Thymus (tissue), 11 donors: ENCODE results near the gene PPP1R2. TPM values are rescaled to one million over a fixed set of nuclear protein-coding genes. Genes with fewer than 3 reads are reported as not detected.
"Not testable (repeated sequence)": the region's sequence is repeated elsewhere in the genome, so short reads cannot be mapped to it uniquely, and the experiment has no call there.

Experiments used
- DNase-seq, 9 donors: peaks; one replicate each; pipeline ENCODE4 v3.0.0-alpha.2; 2013; ENCODE audit warnings: low spot score in 9 of 9, low read depth in 6 of 9, missing footprints in 1 of 9
- H3K27ac ChIP-seq, 2 donors: one replicate each; pipeline ENCODE4 v1.5.1; 2013; ENCODE audit warnings: control low read depth in 1 of 2, low read depth in 1 of 2, low read length in 1 of 2, mild to moderate bottlenecking in 1 of 2, moderate library complexity in 1 of 2
- H3K27me3 ChIP-seq, 2 donors: one replicate each; pipeline ENCODE4 v1.5.1; 2013; ENCODE audit warnings: low read length in 1 of 2; ENCODE audit not compliant: control insufficient read depth in 2 of 2, insufficient read depth in 1 of 2
- H3K36me3 ChIP-seq, 2 donors: one replicate each; pipeline ENCODE4 v1.5.1; 2013; ENCODE audit warnings: low read length in 1 of 2, mild to moderate bottlenecking in 1 of 2, moderate library complexity in 1 of 2; ENCODE audit not compliant: control insufficient read depth in 2 of 2, insufficient read depth in 2 of 2
- H3K4me1 ChIP-seq, 2 donors: one replicate each; pipeline ENCODE4 v1.5.1; 2013; ENCODE audit warnings: low read length in 2 of 2; ENCODE audit not compliant: control insufficient read depth in 2 of 2, insufficient read depth in 2 of 2
- H3K4me3 ChIP-seq, 2 donors: one replicate each; pipeline ENCODE4 v1.5.1; 2013; ENCODE audit warnings: low read length in 2 of 2, control low read depth in 1 of 2, mild to moderate bottlenecking in 1 of 2
- H3K9me3 ChIP-seq, 2 donors: one replicate each; pipeline ENCODE4 v1.5.1; 2013; ENCODE audit warnings: low read length in 1 of 2, mild to moderate bottlenecking in 1 of 2; ENCODE audit not compliant: control insufficient read depth in 2 of 2, insufficient read depth in 1 of 2
- WGBS: extraction: QIAGEN DNeasy Blood & Tissue Kit; methylation state at CpG from one replicate; pipeline ENCODE4 v1.1.7; 2013; 5-methylcytosine and 5-hydroxymethylcytosine counted together
- polyA plus RNA-seq: library from polyadenylated mRNA; stranded (reverse); fragments of 200-250 nt; gene quantifications from one replicate; pipeline ENCODE4 v1.2.3, GENCODE V29; 2013
- total RNA-seq: library from RNA; stranded (reverse); fragments of 120-200 nt; gene quantifications from one replicate; pipeline ENCODE4 v1.2.4, GENCODE V29; 2013
- donor health status: healthy.

PPP1R2 gene
- total and polyA plus RNA-seq, 2 donors, result 58.7 to 76.1 TPM

DNA sequence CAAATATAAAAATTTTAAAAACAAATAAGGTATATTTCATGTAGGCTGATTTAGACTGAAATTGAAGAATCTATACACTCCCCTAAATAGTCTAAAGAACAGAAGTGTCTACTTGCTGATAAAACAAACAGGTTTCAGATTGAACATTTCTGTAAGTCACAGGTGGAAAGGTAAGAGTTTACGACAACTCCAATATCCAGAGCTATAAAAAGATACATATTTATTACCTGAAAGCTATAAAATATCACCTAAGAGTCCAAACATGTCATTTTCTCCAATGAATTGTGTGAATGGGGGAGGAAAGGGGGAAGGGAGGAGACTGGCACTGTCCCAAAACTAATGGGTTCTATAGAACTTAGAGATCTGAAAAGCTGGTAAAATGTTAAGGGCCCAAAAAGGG, 26.1 kb downstream of the PPP1R2 start:
- H3K27ac ChIP-seq, result no peak overlapping the region
- no peak for DNase-seq
- WGBS, result 97% methylated on average over 1 of the region's 1 CpG
- no peaks in the 10 kb centered on the region for H3K4me1 ChIP-seq
- H3K27me3 ChIP-seq, result no peaks in the 10 kb centered on the region
- H3K9me3 ChIP-seq, result no peaks in the 10 kb centered on the region
- no peak overlapping the region for H3K4me3 ChIP-seq
- peaks cover 5 to 58% of the 10 kb centered on the region in 2 donors for H3K36me3 ChIP-seq

- WGBS, result 100% methylated on average over 1 of the region's 1 CpG
- not testable (repeated sequence) for H3K9me3 ChIP-seq, H3K4me3 ChIP-seq, DNase-seq, H3K27me3 ChIP-seq, H3K4me1 ChIP-seq, H3K27ac ChIP-seq
- H3K36me3 ChIP-seq, result peaks cover 8 to 60% of the 10 kb centered on the region in 2 donors
These were observed 28.4 kb downstream of the PPP1R2 start for GRCh38 chr3:195514610-195515235.

DNA sequence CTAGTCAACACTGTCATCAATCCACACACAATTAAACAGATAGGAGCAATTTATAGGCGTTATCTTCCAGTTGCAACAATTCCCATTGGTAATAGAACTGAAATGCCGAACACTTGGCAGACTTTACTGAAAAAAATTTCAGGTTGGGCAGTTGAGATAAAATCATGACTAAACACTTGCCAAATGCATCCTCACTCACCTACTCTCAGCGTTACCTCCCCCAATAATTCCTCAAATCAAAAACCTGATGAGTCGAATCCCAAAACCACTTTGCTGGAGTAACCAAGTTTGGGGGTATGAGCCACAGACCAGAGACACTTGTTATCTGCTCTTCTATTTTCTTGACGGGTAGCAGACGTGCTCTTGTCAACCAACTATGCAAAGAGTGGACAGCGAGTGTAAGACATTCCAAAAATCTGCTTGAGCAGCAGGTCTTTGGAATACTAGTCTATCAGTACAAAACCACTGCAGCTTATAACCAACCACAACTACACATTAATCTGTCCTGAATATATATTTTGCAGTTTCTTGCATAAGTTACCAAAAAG, 30.3 kb downstream of the PPP1R2 start:
- Histone ChIP-seq H3K27me3 (no peaks in the 10 kb centered on the region), H3K27ac (no peak overlapping the region), H3K9me3 (no peaks in the 10 kb centered on the region), H3K4me3 (no peak overlapping the region), H3K36me3 (peaks cover 14 to 53% of the 10 kb centered on the region in 2 donors), H3K4me1 (no peaks in the 10 kb centered on the region)
- WGBS, result 97% methylated on average over 7 of the region's 7 CpGs
- DNase-seq, result no peak

DNA sequence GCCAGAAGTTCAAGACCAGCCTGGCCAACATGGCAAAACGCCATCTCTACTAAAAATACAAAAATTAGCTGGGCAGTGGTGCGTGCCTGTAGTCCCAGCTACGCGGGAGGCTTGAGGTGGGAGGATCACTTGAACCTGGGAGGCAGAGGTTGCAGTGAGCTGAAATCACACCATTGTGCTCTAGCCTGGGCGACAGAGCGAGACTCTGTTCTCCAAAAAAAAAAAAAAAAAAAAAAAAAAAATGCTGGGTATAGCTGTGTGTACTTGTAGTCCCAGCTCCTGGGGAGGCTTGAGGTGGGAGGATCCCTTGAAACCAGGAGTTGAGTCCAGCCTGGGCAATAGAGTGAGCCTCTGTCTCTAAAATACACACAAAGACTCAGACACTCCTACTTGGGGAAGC, 32.0 kb downstream of the PPP1R2 start:
- H3K4me1 ChIP-seq, result no peaks in the 10 kb centered on the region
- H3K27ac ChIP-seq, result no peak overlapping the region
- no peaks in the 10 kb centered on the region for H3K27me3 ChIP-seq
- over 99% methylated on average over 6 of the region's 6 CpGs for WGBS
- DNase-seq, result no peak
- no peak overlapping the region for H3K4me3 ChIP-seq
- peaks cover 14 to 43% of the 10 kb centered on the region in 2 donors for H3K36me3 ChIP-seq
- H3K9me3 ChIP-seq, result no peaks in the 10 kb centered on the region

- H3K4me3 ChIP-seq, result no peak overlapping the region
- DNase-seq, result no peak
- no peak overlapping the region for H3K27ac ChIP-seq
- H3K9me3 ChIP-seq, result no peaks in the 10 kb centered on the region
- no peaks in the 10 kb centered on the region for H3K4me1 ChIP-seq
- peaks cover 9 to 24% of the 10 kb centered on the region in 2 donors for H3K36me3 ChIP-seq
- H3K27me3 ChIP-seq, result no peaks in the 10 kb centered on the region
- 99% methylated on average over 1 of the region's 1 CpG for WGBS
These were observed 34.9 kb downstream of the PPP1R2 start for GRCh38 chr3:195508185-195508584.

- no peak for DNase-seq
- no peaks in the 10 kb centered on the region for H3K36me3 ChIP-seq
These were observed 67.5 kb downstream of the PPP1R2 start for GRCh38 chr3:195475614-195476013.

GRCh38 chr3:195475116-195475515, 68.0 kb downstream of the PPP1R2 start:
- not testable (repeated sequence) for H3K36me3 ChIP-seq, H3K4me1 ChIP-seq, H3K27me3 ChIP-seq, H3K4me3 ChIP-seq, DNase-seq, H3K27ac ChIP-seq, H3K9me3 ChIP-seq
- 90% methylated on average over 8 of the region's 8 CpGs for WGBS

More at GRCh38 chr3:195475614-195476013, 67.5 kb downstream of the PPP1R2 start:
- H3K27me3 ChIP-seq, result no peaks in the 10 kb centered on the region
- WGBS, result 98% methylated on average over 3 of the region's 3 CpGs
- no peaks in the 10 kb centered on the region for H3K9me3 ChIP-seq
- no peaks in the 10 kb centered on the region for H3K4me1 ChIP-seq
- H3K27ac ChIP-seq, result no peak overlapping the region
- no peak overlapping the region for H3K4me3 ChIP-seq

DNA sequence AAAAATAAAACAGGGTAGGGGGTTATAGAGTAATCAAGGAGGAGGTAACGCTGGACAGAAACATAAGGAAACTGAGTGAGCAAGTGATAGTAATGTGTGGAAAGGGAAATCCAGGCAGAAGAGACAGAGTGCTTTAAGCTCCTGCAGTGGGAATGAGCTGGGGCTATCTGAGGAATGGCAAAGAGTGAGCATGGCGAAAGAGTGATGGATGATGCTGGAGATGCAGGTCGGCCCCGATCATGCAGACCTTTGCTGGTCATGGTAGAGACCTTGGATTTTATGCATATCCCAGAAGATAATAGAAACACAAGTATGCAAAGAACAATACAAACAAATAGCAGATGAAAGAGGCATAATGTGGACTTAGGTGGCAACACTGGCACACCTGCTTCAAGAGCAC, 74.3 kb downstream of the PPP1R2 start:
- Histone ChIP-seq H3K4me3 (no peak overlapping the region), H3K27me3 (no peaks in the 10 kb centered on the region), H3K27ac (no peak overlapping the region), H3K4me1 (no peaks in the 10 kb centered on the region), H3K9me3 (peaks cover 0 to 3% of the 10 kb centered on the region in 2 donors), H3K36me3 (no peaks in the 10 kb centered on the region)
- DNase-seq, result no peak
- over 99% methylated on average over 4 of the region's 4 CpGs for WGBS

DNA sequence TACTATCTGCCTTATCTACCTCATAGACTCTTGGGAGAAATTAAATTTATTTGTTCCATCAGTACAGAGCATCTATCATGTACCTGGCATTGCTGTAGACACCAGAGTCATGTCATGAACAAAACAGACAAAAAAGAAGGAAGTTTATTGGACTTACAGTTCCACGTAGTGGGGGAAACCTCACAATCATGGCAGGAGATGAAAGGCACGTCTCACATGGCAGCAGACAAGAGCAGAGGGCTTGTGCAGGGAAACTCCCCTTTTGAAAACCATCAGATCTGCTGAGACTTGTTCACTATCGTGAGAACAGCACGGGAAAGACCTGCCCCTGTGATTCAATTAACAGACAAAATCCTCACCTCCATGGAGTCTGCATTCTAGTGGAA, 74.7 kb downstream of the PPP1R2 start:
- no peak overlapping the region for H3K27ac ChIP-seq
- H3K4me1 ChIP-seq, result no peaks in the 10 kb centered on the region
- no peaks in the 10 kb centered on the region for H3K27me3 ChIP-seq
- no peak for DNase-seq
- WGBS, result 87% methylated on average over 4 of the region's 4 CpGs
- no peaks in the 10 kb centered on the region for H3K36me3 ChIP-seq
- H3K4me3 ChIP-seq, result no peak overlapping the region
- H3K9me3 ChIP-seq, result peaks cover 0 to 3% of the 10 kb centered on the region in 2 donors
